ENCODE data around the gene SP5.

- TF ChIP-seq, protein P1, sequence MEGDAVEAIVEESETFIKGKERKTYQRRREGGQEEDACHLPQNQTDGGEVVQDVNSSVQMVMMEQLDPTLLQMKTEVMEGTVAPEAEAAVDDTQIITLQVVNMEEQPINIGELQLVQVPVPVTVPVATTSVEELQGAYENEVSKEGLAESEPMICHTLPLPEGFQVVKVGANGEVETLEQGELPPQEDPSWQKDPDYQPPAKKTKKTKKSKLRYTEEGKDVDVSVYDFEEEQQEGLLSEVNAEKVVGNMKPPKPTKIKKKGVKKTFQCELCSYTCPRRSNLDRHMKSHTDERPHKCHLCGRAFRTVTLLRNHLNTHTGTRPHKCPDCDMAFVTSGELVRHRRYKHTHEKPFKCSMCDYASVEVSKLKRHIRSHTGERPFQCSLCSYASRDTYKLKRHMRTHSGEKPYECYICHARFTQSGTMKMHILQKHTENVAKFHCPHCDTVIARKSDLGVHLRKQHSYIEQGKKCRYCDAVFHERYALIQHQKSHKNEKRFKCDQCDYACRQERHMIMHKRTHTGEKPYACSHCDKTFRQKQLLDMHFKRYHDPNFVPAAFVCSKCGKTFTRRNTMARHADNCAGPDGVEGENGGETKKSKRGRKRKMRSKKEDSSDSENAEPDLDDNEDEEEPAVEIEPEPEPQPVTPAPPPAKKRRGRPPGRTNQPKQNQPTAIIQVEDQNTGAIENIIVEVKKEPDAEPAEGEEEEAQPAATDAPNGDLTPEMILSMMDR (IDR thresholded peaks at IDR 0.05): no peak
- TF ChIP-seq EP300 (IDR thresholded peaks at IDR 0.05) (no peak), POLR2AphosphoS5 (IDR thresholded peaks at IDR 0.05) (no peak), POLR2A (IDR thresholded peaks at IDR 0.05; ENCODE audit: low read depth) (no peak)
Observed at GRCh38 chr2:170743530-170744239, 28.5 kb downstream of the SP5 start.

Measured in esophagus muscularis mucosa (tissue), 4 donors.